DND-41 (cell line): Measurements from ENCODE around the gene XXYLT1.

ENCODE experiments used
- EZH2 ChIP-seq: IDR thresholded peaks from 3 replicates; pipeline ENCODE4 v1.6.1; 2012; ENCODE audit warnings: borderline replicate concordance, low read depth, mild to moderate bottlenecking, moderate library complexity, low read length, inconsistent platforms; ENCODE audit not compliant: severe bottlenecking
- TF ChIP-seq, protein P1 (sequence below): IDR thresholded peaks from 2 replicates; pipeline ENCODE4 v1.5.1; 2012; ENCODE audit warnings: borderline replicate concordance, low read length, moderate library complexity, mild to moderate bottlenecking; ENCODE audit not compliant: poor library complexity, severe bottlenecking; ENCODE audit errors: extremely low read depth

DNA sequence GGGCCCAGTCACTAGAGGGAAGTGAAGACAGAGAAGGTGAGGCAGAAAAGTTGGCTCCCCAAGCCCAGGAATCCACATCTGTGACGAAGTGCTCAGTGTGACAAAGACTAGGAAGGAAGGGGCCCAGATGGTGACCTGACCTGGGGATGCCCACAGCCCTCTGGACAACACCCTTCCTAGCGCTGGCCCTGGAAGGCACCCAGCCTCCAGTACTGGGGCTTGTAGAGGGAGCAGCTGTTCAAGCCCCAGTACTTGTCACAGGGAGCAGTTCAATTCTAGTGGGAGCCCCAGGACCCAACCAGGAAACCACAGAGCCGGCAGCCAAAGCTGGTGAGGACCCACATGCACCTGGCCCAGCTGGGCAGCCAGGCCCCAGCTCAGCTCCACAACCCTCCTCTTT, 190.8 kb downstream of the XXYLT1 start:
- TF ChIP-seq, protein P1, sequence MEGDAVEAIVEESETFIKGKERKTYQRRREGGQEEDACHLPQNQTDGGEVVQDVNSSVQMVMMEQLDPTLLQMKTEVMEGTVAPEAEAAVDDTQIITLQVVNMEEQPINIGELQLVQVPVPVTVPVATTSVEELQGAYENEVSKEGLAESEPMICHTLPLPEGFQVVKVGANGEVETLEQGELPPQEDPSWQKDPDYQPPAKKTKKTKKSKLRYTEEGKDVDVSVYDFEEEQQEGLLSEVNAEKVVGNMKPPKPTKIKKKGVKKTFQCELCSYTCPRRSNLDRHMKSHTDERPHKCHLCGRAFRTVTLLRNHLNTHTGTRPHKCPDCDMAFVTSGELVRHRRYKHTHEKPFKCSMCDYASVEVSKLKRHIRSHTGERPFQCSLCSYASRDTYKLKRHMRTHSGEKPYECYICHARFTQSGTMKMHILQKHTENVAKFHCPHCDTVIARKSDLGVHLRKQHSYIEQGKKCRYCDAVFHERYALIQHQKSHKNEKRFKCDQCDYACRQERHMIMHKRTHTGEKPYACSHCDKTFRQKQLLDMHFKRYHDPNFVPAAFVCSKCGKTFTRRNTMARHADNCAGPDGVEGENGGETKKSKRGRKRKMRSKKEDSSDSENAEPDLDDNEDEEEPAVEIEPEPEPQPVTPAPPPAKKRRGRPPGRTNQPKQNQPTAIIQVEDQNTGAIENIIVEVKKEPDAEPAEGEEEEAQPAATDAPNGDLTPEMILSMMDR, result no peak
- no peak for TF ChIP-seq EZH2
